ENCODE results near the gene TBCCD1.
"Not testable (repeated sequence)": the region's sequence is repeated elsewhere in the genome, so short reads cannot be mapped to it uniquely, and the experiment has no call there.

Gene TBCCD1

GRCh38 chr3:186520431-186520830, 46.7 kb downstream of the TBCCD1 start:
- no peak for DNase-seq (ENCODE audit: low read depth, low spot score)

DNA sequence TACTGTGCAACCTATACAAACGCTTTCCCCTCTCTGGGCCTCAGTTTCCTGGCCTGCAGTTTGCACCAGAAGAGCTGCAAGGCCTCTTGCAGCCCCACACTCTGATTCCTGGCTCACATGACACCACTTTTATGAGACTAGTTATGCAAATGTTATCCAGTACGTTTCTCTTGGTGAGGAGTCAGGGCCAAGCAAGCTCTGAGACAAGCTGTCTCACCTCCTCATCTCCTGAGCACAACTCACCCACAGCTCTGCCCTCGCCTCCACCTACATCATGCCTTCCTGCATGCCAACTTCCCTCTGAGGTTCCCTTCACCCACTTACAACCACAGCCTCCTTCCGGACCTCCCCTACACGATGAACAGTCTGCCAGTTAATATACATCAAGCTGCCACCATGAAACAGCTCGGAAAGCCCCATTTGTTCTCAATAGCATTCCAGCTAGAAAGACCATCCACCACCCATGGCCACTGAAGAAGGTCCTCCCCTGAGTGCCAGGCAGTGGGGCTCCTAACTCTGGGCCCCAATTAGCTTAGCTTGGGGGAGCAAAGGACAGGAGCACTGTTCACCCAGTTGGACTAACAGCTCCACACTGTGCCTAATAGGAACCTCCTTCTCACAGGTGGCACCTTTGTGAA, 48.0 kb downstream of the TBCCD1 start:
- DNase-seq (ENCODE audit: low read depth, low spot score) = peak; percentile 38

DNA sequence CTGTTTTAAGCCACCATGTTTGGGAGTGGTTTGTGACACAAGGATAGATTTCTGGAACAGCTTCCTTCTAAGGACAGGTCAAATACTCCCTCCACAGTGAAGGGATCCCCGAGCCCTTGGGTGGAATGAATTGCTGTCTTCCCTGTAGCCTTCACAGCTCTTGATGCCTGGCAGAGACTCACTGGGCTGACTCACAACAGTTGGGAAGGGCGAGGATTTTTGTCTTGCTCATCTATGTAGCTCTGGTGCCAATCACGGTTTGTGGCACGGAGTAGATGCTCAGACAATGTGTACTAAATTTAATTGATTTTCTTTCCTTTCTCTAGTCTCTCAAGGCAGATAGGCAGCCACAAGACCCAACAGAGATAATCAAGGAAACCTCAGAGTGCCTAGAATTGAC, 49.9 kb downstream of the TBCCD1 start:
- no peak for DNase-seq (ENCODE audit: low read depth, low spot score)

DNA sequence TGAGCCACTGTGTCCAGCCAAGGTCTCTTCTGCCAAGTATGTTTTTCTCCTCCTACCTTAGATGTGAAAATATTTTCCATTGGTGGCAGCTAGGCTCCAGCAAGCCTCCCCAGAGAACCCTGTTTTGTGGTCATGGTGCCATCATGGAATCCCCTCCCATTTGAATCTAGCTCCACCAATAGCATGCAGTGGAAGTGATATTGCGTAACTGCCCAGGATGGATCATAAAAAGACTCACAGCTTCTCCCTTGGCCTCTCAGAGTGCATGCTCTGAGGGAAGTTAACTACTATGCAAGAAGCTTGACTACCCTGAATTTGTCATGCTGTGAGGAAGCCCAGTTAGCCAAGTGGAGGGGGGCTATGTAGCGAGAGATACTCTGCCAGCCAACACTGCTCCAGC, 50.5 kb downstream of the TBCCD1 start:
- no peak for DNase-seq (ENCODE audit: low read depth, low spot score)

- no peak for DNase-seq (ENCODE audit: low read depth, low spot score)
Measured at GRCh38 chr3:186515125-186515524, 52.0 kb downstream of the TBCCD1 start.

DNA sequence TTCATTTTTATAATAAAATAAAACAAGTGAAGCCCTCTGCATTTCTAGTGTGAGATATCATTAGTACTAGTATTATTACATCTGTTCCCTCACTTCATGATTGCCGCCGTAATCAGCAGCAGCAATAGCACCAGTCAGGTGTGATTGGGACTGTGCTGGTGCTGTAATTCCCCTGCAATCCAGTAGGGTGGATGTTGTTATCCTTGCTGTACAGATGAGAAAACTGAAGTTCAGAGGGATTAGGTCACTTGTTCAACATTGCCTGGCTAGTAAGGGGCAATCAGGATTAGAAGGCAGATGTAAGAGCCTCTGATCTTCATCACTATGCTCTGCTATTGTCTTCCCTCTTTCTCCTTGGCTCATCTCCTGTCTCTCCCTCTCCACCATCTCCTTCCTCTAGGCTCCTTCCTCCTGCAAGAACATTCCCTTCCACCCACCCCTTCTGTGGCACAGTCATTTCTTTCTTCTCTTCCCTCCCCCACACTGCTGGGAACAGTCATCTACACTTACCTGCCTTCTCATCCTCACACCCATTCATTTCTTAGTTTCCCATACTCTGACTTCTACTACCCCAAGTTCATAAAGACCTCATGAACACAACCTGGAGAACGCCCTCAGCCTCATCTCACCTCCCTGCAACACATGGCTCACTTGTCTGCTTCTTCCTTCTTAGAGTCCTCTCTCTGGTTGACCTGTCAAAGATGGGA, 52.7 kb downstream of the TBCCD1 start:
- no peak for DNase-seq (ENCODE audit: low read depth, low spot score)

GRCh38 chr3:186513386-186513785, 53.8 kb downstream of the TBCCD1 start:
- no peak for DNase-seq (ENCODE audit: low read depth, low spot score)

- no peak for DNase-seq (ENCODE audit: low read depth, low spot score)
Measured at GRCh38 chr3:186512570-186513302, 54.4 kb downstream of the TBCCD1 start.

GRCh38 chr3:186511702-186512101, 55.4 kb downstream of the TBCCD1 start:
- no peak for DNase-seq (ENCODE audit: low read depth, low spot score)

- no peak for DNase-seq (ENCODE audit: low read depth, low spot score)
Measured at GRCh38 chr3:186511245-186511644, 55.9 kb downstream of the TBCCD1 start.

- no peak for DNase-seq (ENCODE audit: low read depth, low spot score)
Measured at GRCh38 chr3:186510374-186511079, 56.6 kb downstream of the TBCCD1 start.

GRCh38 chr3:186509423-186509822, 57.7 kb downstream of the TBCCD1 start:
- DNase-seq (ENCODE audit: low read depth, low spot score) = no peak

DNA sequence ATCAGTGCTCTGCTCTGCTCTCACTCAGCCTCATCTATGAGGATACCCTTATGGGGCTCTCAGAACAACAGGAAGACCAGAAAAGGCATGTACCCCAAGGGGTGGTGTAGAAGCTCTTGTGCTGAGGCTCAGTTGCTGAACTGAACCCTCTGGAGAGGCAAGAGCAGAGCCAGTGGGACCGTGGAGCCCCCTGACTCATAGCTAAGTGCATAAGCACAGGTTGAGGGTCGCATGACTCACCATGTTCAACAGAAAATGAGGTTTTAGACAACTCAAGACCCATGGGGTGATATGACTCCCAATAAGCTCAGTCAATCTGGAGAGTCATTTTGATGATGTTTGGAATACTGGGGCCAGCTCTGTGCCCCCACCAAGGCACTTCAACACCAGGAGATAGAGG, 60.3 kb downstream of the TBCCD1 start:
- no peak for DNase-seq (ENCODE audit: low read depth, low spot score)

- DNase-seq (ENCODE audit: low read depth, low spot score) = no peak
Measured at GRCh38 chr3:186506191-186506739, 60.9 kb downstream of the TBCCD1 start.

DNA sequence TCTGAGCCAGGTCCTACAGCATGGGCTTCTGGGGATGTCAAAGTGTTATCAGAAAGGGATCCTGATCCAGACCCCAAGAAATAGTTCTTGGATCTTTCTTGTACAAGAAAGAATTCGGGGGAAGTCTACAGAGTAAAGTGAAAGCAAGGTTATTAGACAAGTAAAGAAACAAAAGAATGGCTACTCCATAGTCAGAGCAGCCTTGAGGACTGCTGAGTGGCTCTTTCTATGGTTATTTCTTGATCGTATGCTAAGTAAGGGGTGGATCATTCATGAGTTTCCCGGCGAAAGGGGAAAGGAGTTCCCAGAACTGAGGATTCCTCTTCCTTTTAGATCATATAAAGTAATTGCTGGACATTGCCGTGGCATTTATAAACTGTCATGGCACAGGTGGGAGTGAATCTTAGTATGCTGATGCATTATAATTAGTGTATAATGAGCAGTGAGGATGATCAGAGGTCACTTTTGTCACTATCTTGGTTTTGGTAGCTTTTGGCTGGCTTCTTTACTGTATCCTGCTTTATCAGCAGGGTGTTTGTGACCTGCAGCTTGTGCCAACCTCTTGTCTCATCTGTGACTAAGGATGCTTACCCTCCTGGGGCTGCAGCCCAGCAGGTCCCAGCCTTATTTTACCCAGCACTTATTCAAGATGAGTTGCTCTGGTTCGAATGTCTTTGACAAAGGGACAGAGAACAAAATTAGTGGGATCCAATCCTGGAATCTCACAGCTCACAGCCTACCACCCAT, 64.0 kb downstream of the TBCCD1 start:
- DNase-seq (ENCODE audit: low read depth, low spot score) = no peak

- DNase-seq (ENCODE audit: low read depth, low spot score) = no peak
Measured at GRCh38 chr3:186502138-186502948, 64.8 kb downstream of the TBCCD1 start.

GRCh38 chr3:186499949-186500348, 67.2 kb downstream of the TBCCD1 start:
- not testable (repeated sequence) for DNase-seq (ENCODE audit: low read depth, low spot score)

GRCh38 chr3:186498022-186498421, 69.1 kb downstream of the TBCCD1 start:
- DNase-seq (ENCODE audit: low read depth, low spot score) = not testable (repeated sequence)

GRCh38 chr3:186497608-186498007, 69.5 kb downstream of the TBCCD1 start:
- no peak for DNase-seq (ENCODE audit: low read depth, low spot score)

DNA sequence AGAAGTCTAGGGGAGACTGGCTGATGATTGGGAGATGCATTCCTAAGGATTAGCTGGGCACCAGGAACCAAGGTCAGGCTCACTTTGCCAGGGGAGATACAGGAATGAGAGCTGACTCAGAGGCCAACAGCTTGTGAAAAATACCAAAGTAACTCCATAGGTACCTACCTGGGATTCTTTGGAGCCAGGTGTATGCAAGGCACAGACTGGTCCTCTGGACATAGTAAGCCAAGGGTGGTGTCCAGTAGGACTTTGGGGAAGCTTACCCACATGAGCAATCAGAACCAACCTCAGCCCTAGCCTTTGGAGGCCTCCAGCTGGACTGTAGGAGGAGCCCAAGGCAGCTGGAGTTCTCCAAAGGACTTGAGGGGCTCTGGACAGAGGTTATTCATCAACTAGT, 70.5 kb downstream of the TBCCD1 start:
- DNase-seq (ENCODE audit: low read depth, low spot score) = no peak

All from activated CD4-positive, CD25-positive, alpha-beta regulatory T cell treated with anti-CD3 and anti-CD28 coated beads, Interleukin-2, amount 50 U/mL, for 16 hours (primary cell).